Measurements from ENCODE around the gene TRDN.
"Not testable (repeated sequence)": the region's sequence is repeated elsewhere in the genome, so short reads cannot be mapped to it uniquely, and the experiment has no call there.

The TRDN gene

DNA sequence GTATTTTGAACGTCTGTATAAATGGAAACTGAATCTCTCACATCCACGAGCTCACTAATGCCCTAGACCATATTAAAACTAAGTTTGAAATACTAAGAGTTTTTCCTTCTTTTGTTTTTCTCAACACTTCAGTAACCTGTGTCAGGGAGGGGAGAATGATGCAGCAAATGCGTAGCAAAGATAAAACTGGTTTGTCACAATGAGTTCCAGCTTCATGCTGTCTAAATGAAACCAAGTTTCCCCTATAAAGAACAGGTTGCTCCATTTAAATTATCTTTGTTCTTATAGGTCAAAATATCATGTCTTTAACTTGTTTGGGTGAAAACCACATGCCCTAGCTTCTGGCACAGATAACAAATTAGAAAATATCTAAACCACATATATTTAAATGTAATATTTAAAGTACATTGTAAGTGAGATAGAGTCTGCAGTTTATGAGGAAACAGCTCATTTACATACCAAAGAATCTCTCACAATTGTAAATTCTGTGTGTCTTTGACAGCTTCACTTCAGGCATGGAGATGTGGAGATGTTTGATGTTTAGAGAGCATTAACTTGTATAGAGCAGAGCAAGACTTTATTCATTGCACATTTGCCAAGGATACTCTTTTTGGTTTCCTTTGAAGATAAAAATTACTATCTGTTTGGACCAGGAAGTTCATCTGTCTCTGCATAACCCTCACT, 7.3 kb downstream of the TRDN start:
- no peak for DNase-seq (ENCODE audit: low spot score)

GRCh38 chr6:123625696-123626095, 11.1 kb downstream of the TRDN start:
- no peak for DNase-seq (ENCODE audit: low spot score)

- no peak for DNase-seq (ENCODE audit: low spot score)
Measured at GRCh38 chr6:123622780-123623179, 14.0 kb downstream of the TRDN start.

DNA sequence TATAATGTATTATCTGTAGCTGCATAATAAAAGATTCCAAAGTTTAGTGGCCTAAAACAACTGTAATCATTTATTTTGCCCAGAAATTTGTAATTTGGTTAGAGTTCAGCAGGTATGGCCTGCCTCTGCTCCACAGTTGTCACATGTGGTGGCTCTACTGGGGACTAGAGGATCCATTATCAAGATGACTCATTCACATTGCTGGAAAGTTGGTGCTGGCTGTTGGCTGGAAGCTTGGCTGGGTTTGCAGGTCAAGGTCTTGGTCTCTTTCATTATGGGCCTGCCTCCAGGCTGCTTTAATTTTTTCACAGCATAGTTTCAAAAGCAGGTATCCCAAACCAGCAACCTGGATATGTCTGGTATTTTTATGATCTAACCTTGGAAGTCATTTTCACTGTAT, 17.6 kb downstream of the TRDN start:
- DNase-seq (ENCODE audit: low spot score): no peak

DNA sequence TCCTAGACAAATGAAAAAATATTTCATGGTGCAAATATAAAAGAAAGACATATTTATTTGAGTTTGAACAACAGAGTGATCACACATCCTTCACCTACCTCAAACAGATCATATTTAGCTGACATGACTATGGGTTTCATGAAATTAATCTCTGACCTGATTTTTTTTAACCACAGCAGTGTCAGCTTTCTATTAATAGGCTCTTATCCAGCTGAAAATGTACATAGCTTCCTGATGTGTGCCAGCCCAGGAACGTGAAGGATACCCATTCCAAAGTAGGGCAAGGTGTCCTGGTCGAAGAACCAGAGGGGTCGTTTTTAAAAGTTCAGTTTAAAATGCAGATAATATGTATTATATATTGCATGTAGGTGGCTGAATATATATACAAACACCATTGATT, 19.8 kb downstream of the TRDN start:
- no peak for DNase-seq (ENCODE audit: low spot score)

GRCh38 chr6:123616016-123616415, 20.7 kb downstream of the TRDN start:
- DNase-seq (ENCODE audit: low spot score): no peak

DNA sequence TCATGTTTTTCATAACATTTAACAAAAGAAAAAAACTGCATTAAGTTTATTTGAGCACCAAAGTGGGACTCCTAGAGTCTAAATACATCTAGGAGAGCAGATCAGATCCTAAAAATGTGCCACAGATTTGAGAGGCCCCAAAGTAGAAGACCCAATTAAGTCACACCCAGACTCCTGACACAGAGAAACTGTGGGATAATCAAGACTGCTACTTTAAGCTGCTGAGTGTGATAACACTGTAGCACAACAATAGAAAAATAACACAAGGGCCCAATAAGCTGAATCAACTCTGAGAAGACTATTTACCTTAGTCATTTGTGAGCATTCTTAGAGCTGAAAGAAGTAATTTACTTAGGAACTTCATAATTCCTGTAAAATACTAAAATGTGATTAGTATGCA, 26.0 kb downstream of the TRDN start:
- DNase-seq (ENCODE audit: low spot score): no peak

GRCh38 chr6:123604067-123604466, 32.7 kb downstream of the TRDN start:
- no peak for DNase-seq (ENCODE audit: low spot score)

- DNase-seq (ENCODE audit: low spot score): no peak
Measured at GRCh38 chr6:123598011-123598410, 38.7 kb downstream of the TRDN start.

- no peak for DNase-seq (ENCODE audit: low spot score)
Measured at GRCh38 chr6:123594776-123595175, 42.0 kb downstream of the TRDN start.

DNA sequence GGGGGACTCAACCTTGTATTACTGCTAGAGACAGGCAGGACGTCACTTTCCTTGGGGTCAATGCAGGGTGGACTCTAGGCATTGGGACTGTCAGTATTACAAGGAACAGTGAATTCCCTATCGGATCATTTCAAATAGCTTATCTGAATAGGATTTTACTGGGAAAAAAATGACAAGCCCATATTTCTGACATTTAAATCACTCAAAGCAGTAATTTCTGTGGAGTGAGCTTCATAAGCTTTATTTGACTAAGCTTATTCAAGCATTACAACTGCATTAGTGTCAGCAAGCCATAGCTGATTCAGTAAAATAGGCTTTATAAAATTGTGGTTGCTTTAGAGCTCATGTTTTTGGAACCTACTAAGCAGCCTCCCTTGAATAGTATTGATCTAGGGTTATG, 44.3 kb downstream of the TRDN start:
- DNase-seq (ENCODE audit: low spot score): no peak

- no peak for DNase-seq (ENCODE audit: low spot score)
Measured at GRCh38 chr6:123589973-123590372, 46.8 kb downstream of the TRDN start.

GRCh38 chr6:123589317-123589716, 47.4 kb downstream of the TRDN start:
- DNase-seq (ENCODE audit: low spot score): no peak

GRCh38 chr6:123588546-123588895, 48.2 kb downstream of the TRDN start:
- no peak for DNase-seq (ENCODE audit: low spot score)

DNA sequence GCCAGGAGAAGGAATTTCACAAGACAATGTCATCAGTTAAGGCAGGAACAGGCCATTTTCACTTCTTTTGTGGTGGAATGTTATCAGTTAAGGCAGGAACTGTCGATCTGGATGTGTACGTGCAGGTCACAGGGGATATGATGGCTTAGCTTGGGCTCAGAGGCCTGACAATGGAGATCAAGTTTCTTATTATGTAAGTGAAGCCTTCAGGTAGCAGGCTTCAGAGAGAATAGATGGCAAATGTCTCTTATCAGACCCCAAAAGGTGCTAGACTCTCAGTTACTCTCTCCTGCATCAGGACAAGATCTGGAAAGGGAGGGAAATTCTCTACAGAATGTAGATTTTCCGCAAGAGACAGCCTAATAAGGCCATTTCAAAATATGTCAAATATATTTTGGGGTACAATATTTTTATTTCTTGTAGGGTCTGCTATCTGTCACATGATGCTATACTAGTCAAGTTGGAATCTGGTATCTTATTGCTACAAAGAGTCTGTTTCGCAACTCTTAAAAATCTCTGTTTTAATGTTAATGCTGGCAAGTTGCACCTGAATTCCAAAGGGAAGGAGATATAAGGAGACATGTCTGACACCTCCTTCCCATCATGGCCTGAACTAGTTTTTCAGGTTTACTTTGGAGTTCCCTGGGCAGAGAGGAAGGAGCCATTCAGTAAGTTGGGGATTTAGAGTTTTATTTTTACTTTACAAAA, 48.8 kb downstream of the TRDN start:
- DNase-seq (ENCODE audit: low spot score): no peak

- not testable (repeated sequence) for DNase-seq (ENCODE audit: low spot score)
Measured at GRCh38 chr6:123587407-123587806, 49.3 kb downstream of the TRDN start.

GRCh38 chr6:123580331-123580730, 56.4 kb downstream of the TRDN start:
- no peak for DNase-seq (ENCODE audit: low spot score)

- DNase-seq (ENCODE audit: low spot score): no peak
Measured at GRCh38 chr6:123575188-123575587, 61.6 kb downstream of the TRDN start.

DNA sequence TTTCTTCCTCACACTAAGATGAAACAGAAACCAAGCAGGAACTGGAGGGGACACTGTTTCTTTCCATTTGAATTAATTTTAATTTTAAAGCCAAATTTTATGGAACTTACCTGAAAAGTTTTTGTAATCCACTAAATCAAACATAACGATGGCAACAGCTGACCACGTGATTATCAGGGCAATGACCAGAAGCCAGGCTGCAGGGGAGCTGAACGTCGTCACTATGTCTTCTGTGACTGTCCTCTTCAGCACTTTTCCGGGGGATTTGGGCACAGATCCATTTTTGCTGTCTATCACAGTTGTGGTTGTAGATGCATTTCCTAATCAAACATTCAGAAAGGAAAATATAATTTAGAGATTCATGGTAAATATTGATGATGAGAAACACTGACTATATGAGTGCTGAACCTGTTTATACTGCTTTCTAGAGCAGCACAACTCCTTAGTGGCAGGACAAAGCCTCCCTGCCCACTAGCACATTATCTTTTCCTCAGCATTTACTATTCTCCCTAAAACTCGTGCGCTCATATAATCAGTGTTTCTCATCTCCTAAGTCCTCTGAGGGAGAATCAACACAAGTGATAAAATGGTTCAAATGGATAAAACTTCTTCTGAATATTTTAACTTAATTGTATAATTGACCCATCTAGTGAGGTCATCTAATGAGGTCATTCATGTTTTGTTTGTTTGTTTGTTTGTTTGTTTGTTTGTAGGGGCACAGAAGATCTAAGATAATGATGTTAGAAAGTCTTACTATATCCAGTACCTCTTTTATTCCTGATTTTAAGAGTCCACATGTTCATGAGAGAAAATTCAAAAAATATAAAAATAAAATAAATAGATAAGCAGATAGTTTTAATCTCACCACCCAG, 65.7 kb downstream of the TRDN start:
- DNase-seq (ENCODE audit: low spot score): no peak

GRCh38 chr6:123569575-123569974, 67.2 kb downstream of the TRDN start:
- no peak for DNase-seq (ENCODE audit: low spot score)

- no peak for DNase-seq (ENCODE audit: low spot score)
Measured at GRCh38 chr6:123565529-123565928, 71.2 kb downstream of the TRDN start.

DNA sequence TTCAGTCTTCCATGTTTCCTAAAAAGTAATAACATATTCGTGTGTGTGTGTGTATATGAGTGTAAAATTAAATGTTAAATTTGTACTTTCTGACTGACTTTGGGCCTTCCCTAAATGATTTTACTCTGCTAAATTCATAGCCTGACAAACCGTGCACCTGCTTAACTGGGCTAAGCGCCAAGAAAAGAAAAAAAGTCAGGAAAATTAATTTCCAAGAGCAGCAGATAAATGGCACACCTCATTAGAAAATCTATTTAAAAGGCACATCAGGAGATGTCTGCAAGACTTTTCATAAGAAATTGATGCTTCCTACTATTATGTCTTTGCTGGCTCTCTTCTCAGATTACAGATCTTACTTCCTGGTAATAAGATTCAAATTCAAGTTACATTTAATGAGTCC, 72.4 kb downstream of the TRDN start:
- no peak for DNase-seq (ENCODE audit: low spot score)

DNA sequence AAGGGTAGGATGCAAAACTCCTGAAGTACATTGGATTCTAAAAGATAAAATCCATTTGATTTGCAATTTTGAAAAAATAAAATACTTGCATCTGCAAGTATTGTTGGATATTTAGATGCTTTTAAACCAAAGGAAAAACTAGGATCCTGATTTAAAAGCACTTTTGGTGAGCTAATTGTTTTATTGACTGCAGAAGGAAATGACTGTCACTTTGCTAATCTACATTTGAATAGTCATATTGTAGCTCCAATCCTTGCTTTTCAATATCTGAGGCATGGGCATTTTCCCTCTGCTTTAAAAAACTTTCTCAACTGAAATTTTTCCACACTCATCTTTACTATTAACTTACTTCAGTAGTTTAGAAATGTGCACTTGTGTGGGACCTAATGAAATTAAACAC, 74.1 kb downstream of the TRDN start:
- DNase-seq (ENCODE audit: low spot score): no peak

All from CD4-positive, alpha-beta T cell treated with Interleukin-6 at 100 ng/mL for 8 hours (primary cell).